ENCODE data around the gene SLC35F5. TPM values are rescaled to one million over a fixed set of nuclear protein-coding genes. Genes with fewer than 3 reads are reported as not detected.

Gene SLC35F5
- polyA plus RNA-seq, 1 donor from 2014 or later = 56.2 TPM

GRCh38 chr2:113709022-113709421 is 47.4 kb downstream of the SLC35F5 start:
- TF ChIP-seq REST (IDR thresholded peaks at IDR 0.05; ENCODE audit: borderline replicate concordance) (no peak), EZH2 (IDR thresholded peaks at IDR 0.05; ENCODE audit: borderline replicate concordance, insufficient read depth, low read length, poor library complexity, severe bottlenecking) (no peak), POLR2AphosphoS5 (IDR thresholded peaks at IDR 0.05) (no peak), TAF1 (IDR thresholded peaks at IDR 0.05; ENCODE audit: low read depth) (no peak), CTCF (IDR thresholded peaks at IDR 0.05; ENCODE audit: poor library complexity, severe bottlenecking) (no peak), EP300 (conservative IDR thresholded peaks at IDR 0.05; ENCODE audit: poor library complexity, severe bottlenecking) (no peak), SMC3 (conservative IDR thresholded peaks at IDR 0.05; ENCODE audit: poor library complexity) (no peak), MXI1 (conservative IDR thresholded peaks at IDR 0.05; ENCODE audit: poor library complexity, severe bottlenecking) (no peak), RAD21 (conservative IDR thresholded peaks at IDR 0.05) (no peak)
- H4K20me1 ChIP-seq (ENCODE audit: insufficient read depth) = no peaks in the 10 kb centered on the region
- H3K4me2 ChIP-seq (ENCODE audit: low read length) = no peak overlapping the region
- no peak overlapping the region for H3K27ac ChIP-seq (ENCODE audit: low read length)
- H3K4me3 ChIP-seq (ENCODE audit: low read length) = no peak overlapping the region
- no peaks in the 10 kb centered on the region for H3K9me2 ChIP-seq (ENCODE audit: insufficient read depth, low read length)
- no peaks in the 10 kb centered on the region for H3F3A ChIP-seq (ENCODE audit: insufficient read depth, low read length, poor library complexity, severe bottlenecking)
- no peaks in the 10 kb centered on the region for H3K79me2 ChIP-seq (replicated peaks; ENCODE audit: insufficient read depth, low read length)
- no peak overlapping the region for H2AFZ ChIP-seq (ENCODE audit: low read depth, low read length)
- H3K9ac ChIP-seq (ENCODE audit: low read length) = no peak overlapping the region
- peaks cover 10% of the 10 kb centered on the region for H3K36me3 ChIP-seq (ENCODE audit: insufficient read depth, low read length)
- no peaks in the 10 kb centered on the region for H3K27me3 ChIP-seq (ENCODE audit: insufficient read depth, low read depth, low read length)
- H3K9me3 ChIP-seq (ENCODE audit: low read length) = no peaks in the 10 kb centered on the region

GRCh38 chr2:113707106-113707505 is 49.3 kb downstream of the SLC35F5 start:
- Histone ChIP-seq H4K20me1 (ENCODE audit: insufficient read depth) (no peaks in the 10 kb centered on the region), H2AFZ (ENCODE audit: low read depth, low read length) (no peak overlapping the region), H3K9me3 (ENCODE audit: low read length) (no peaks in the 10 kb centered on the region), H3K27ac (ENCODE audit: low read length) (no peak overlapping the region), H3K4me3 (ENCODE audit: low read length) (no peak overlapping the region), H3K4me2 (ENCODE audit: low read length) (no peak overlapping the region), H3F3A (ENCODE audit: insufficient read depth, low read length, poor library complexity, severe bottlenecking) (no peaks in the 10 kb centered on the region), H3K27me3 (ENCODE audit: insufficient read depth, low read depth, low read length) (no peaks in the 10 kb centered on the region), H3K79me2 (replicated peaks; ENCODE audit: insufficient read depth, low read length) (no peaks in the 10 kb centered on the region), H3K9ac (ENCODE audit: low read length) (no peak overlapping the region), H3K36me3 (ENCODE audit: insufficient read depth, low read length) (peaks cover 8% of the 10 kb centered on the region), H3K9me2 (ENCODE audit: insufficient read depth, low read length) (no peaks in the 10 kb centered on the region)
- TF ChIP-seq EZH2 (IDR thresholded peaks at IDR 0.05; ENCODE audit: borderline replicate concordance, insufficient read depth, low read length, poor library complexity, severe bottlenecking) = no peak
- TF ChIP-seq MXI1 (conservative IDR thresholded peaks at IDR 0.05; ENCODE audit: poor library complexity, severe bottlenecking) = no peak
- TF ChIP-seq SMC3 (conservative IDR thresholded peaks at IDR 0.05; ENCODE audit: poor library complexity) = no peak
- no peak for TF ChIP-seq POLR2AphosphoS5 (IDR thresholded peaks at IDR 0.05)
- no peak for TF ChIP-seq TAF1 (IDR thresholded peaks at IDR 0.05; ENCODE audit: low read depth)
- TF ChIP-seq CTCF (IDR thresholded peaks at IDR 0.05; ENCODE audit: poor library complexity, severe bottlenecking) = no peak
- TF ChIP-seq EP300 (conservative IDR thresholded peaks at IDR 0.05; ENCODE audit: poor library complexity, severe bottlenecking) = no peak
- TF ChIP-seq REST (IDR thresholded peaks at IDR 0.05; ENCODE audit: borderline replicate concordance) = no peak
- no peak for TF ChIP-seq RAD21 (conservative IDR thresholded peaks at IDR 0.05)

Measured in neural cell (in vitro differentiated cells).